ENCODE results near the gene RALA.
A peak's percentile ranks its signal among the peaks of the same experiment; 100 is the strongest.
"Not testable (repeated sequence)": the region's sequence is repeated elsewhere in the genome, so short reads cannot be mapped to it uniquely, and the experiment has no call there.

Gene RALA

DNA sequence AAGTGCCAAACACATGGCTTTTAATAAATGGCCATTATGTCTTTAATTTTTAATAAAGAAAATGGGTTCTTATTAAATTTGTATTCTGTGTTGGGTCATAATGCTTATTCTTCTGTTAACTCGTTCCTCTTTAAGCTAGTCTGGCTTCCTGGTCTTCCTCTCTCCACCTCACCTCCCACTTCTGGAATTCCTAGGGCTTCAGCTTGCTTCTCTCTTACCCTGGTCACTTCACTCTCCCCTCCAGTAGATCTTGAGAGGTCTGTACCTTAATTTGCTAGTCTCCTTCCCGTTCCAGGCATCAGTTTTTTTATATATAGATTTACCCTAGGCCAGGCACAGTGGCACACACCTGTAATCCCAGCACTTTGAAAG is 111.2 kb downstream of the RALA start:
- Mint-ChIP-seq H3K4me1 (ENCODE audit: low read depth) (peaks cover 51% of the 10 kb centered on the region), H3K27ac (peak overlapping the region; percentile 69), H3K27me3 (no peaks in the 10 kb centered on the region), H3K36me3 (ENCODE audit: low read depth) (peaks cover 5% of the 10 kb centered on the region), H3K9me3 (no peaks in the 10 kb centered on the region), H3K4me3 (peak overlapping the region; percentile 90)

DNA sequence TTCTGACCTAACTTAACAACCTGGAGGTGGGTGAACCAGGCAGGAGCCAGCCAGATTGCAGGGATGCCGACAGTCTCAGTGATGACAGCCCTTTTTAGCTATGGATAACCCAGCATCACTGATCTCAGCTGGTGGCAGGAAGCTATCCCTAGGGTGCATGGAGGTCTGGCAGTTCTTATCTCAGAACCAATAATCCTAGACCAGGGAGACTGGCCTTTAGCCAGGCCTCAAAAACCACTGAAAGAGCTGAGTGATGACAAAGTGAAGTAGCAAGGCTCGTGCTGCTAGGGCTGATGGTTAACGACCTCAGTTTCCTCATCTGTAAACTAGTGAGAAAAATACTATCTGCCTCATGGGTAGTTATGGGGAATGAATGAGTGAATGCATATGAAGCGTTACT is 112.5 kb downstream of the RALA start:
- Mint-ChIP-seq H3K27me3 (no peaks in the 10 kb centered on the region), H3K4me1 (ENCODE audit: low read depth) (peaks cover 55% of the 10 kb centered on the region), H3K4me3 (peak overlapping the region; percentile 90), H3K36me3 (ENCODE audit: low read depth) (peaks cover 5% of the 10 kb centered on the region), H3K27ac (peak overlapping the region; percentile 76), H3K9me3 (no peaks in the 10 kb centered on the region)

DNA sequence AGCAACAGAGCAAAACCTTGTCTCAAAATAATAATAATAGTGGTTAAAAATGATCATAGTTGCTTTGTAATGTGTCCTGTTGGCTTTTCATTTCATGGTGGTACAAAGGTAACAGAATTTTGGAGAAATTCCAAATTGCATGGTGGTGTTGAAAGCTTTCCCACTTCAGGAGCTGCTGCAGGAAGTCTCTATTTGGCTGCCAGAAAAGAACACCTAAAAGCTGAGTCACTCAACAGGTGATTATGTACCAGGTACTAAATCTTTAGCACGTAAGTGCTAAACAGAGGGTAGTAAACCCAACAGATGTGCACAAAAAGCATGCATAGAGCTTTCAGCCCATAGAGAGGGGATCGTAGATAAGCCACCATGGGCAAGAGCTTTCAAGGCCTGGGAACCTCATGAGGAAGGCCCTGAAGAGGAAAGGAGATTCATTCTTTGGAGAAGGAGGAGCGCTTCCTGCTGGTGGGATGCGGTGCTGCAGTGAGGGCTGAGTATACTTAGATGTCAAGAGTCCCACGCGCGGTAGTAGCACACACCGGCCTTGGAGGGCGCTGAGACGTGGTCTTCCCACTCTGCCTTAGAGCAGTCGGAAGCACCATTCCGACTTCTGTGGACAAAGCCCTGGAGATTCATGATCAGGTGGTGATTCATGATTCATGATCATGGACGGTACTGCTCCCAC is 118.7 kb downstream of the RALA start:
- Mint-ChIP-seq H3K4me1 (ENCODE audit: low read depth) (peaks cover 18% of the 10 kb centered on the region), H3K4me3 (no peak overlapping the region), H3K9me3 (no peaks in the 10 kb centered on the region), H3K36me3 (ENCODE audit: low read depth) (peaks cover 11% of the 10 kb centered on the region), H3K27ac (no peak overlapping the region), H3K27me3 (no peaks in the 10 kb centered on the region)

DNA sequence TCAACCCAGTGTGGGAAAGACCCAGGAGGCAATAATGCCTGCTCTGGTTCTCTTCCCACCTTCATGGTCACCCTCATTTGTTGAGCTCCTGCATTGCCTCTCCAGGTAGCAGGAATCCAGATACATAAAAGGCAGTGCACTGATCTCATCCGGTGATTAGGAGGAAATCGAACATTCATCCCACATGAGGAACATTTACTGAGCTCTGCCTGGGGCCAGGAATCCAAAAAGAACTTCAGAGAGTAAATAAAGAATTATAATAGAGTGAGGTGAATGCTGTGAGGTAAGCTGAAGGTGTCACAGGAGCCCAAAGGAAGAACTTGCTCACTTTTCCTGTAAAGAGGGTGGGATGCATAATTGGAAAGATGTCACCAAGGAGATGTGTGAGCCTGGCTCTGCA is 121.2 kb downstream of the RALA start:
- Mint-ChIP-seq H3K9me3 (no peaks in the 10 kb centered on the region), H3K27me3 (no peaks in the 10 kb centered on the region), H3K4me3 (no peak overlapping the region), H3K27ac (no peak overlapping the region), H3K36me3 (ENCODE audit: low read depth) (peaks cover 10% of the 10 kb centered on the region), H3K4me1 (ENCODE audit: low read depth) (peaks cover 17% of the 10 kb centered on the region)

DNA sequence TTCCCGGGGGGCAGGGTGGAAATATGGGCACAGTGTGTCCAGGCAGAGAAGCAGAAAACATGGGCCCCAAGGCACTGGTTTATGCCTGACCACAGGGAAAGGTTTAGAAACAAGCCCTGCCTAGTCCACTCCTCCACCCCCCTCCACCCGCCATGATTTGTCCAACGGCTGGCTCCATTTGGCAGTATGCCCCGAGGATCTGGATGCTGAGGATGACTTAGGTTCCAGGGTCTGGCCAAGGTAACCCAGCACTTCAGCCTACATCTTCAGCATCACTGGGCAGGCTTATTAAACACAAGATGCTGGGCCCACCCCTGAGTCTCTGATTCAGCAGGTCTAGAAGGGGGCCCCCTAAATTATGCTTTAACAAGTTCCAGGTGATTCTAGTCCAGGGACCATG is 121.9 kb downstream of the RALA start:
- peaks cover 10% of the 10 kb centered on the region for H3K36me3 Mint-ChIP-seq (ENCODE audit: low read depth)
- no peak overlapping the region for H3K4me3 Mint-ChIP-seq
- H3K27ac Mint-ChIP-seq = no peak overlapping the region
- H3K27me3 Mint-ChIP-seq = no peaks in the 10 kb centered on the region
- peaks cover 17% of the 10 kb centered on the region for H3K4me1 Mint-ChIP-seq (ENCODE audit: low read depth)
- no peaks in the 10 kb centered on the region for H3K9me3 Mint-ChIP-seq

DNA sequence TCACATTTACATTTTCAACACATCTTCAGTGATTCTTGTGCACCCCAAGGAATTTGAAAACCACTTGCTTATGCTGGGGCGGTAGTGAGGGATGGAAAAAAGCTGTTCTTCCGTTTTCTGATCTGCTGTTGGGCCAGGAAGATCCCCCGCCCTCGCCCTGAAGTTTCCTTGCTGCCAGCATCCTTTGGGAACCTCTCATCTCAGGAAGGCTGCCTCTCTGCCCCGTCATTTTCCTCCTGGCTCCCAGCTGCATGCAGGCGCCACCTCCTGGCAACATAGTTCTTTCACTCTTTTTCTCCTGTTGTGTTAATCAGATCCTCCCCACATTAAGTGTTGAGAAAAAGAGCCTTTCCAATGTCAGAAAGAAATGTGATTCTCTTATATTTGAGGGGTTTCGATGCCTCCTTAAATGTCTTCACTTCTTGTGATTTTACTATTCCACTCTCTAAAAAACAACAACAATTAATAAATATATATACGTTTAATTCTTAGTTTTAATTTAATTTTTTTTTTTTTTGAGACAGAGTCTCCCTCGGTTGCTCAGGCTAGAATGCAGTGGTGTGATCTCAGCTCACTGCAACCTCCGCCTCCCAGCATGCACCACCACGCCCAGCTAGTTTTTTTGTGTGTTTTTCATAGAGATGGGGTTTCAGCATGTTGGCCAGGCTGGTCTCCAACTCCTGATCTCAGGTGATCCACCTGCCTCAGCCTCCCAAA is 122.9 kb downstream of the RALA start:
- H3K27me3 Mint-ChIP-seq = no peaks in the 10 kb centered on the region
- no peak overlapping the region for H3K27ac Mint-ChIP-seq
- H3K4me3 Mint-ChIP-seq = no peak overlapping the region
- H3K9me3 Mint-ChIP-seq = no peaks in the 10 kb centered on the region
- peaks cover 14% of the 10 kb centered on the region for H3K36me3 Mint-ChIP-seq (ENCODE audit: low read depth)
- H3K4me1 Mint-ChIP-seq (ENCODE audit: low read depth) = peaks cover 13% of the 10 kb centered on the region

DNA sequence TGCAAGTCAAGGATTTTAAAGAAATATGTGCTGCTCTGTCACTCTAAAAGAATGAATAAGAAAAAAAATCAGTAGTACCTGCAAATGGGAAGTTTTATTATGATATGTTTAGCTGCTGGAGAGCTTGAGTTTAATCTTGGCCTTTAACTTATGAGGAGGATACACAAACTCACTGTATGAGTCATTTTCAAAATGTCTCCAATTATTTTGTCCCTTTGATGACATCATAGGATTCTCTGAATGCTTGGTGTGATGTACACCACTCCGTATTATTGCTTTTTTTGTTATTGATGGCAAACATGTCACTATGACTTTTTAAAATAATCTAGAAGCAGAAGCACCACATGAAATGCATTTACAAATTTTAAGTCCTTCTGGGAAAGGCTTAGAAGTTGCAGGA is 125.8 kb downstream of the RALA start:
- Mint-ChIP-seq H3K4me3 (no peak overlapping the region), H3K4me1 (ENCODE audit: low read depth) (peaks cover 19% of the 10 kb centered on the region), H3K27me3 (no peaks in the 10 kb centered on the region), H3K36me3 (ENCODE audit: low read depth) (peaks cover 18% of the 10 kb centered on the region), H3K27ac (no peak overlapping the region), H3K9me3 (no peaks in the 10 kb centered on the region)

DNA sequence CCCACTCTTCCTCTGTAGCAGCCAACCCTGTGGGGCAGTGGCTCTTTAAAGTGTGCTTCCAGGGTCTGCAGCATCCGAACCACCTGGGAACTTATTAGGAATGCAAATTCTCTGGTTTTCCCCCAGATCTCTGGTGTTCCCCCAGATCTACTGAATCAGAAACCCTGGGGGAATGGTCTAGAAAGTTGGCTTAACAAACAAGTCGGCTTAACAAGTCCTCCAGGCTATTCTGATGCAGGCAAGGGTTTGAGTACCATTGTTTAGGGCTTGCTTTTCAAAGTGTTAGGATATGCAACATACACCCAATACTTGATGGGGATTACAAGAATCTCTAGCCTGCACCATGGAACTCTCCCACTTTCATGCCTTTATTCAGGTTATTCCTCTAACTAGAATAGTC is 126.3 kb downstream of the RALA start:
- no peak overlapping the region for H3K27ac Mint-ChIP-seq
- no peaks in the 10 kb centered on the region for H3K27me3 Mint-ChIP-seq
- H3K36me3 Mint-ChIP-seq (ENCODE audit: low read depth) = peaks cover 18% of the 10 kb centered on the region
- no peak overlapping the region for H3K4me3 Mint-ChIP-seq
- no peaks in the 10 kb centered on the region for H3K9me3 Mint-ChIP-seq
- peaks cover 24% of the 10 kb centered on the region for H3K4me1 Mint-ChIP-seq (ENCODE audit: low read depth)

DNA sequence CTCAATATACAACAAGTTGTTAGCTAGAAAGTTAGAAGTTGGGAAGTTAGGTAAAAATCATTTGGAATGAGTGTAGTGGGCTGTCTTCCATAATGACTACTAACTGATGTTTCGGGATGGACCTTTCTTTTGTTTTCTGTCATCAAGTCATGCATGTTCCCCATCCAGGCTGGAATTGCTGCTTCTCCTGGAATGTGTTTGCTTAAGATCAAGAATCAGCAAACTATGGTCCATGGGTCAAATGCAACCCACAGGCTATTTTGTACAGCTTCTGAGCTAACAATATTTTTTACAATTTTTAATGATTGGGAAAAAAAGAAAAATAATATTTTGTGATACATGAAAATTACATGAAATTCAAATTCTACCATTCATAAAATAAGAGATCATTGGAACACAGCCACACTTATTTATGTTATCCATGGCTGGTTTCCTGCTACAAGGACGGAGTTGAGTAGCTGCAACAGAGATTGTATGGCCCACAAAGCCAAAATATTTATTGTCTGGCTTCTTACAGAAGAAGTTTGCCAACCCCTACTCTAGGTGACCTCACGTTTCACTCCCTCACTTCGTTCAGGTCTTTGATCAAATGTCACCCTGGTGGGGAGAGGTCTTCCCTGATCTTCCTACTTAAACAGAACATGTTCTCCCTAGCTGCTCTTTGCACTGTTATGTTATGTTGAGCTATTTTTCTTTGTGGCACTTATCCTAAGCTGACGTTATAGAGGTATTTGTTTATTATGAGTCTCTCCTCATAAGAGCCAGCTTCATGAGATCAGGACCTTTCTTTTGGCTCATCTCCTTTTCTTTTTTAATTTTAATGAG is 127.1 kb downstream of the RALA start:
- Mint-ChIP-seq H3K4me1 (ENCODE audit: low read depth) (peaks cover 31% of the 10 kb centered on the region), H3K27ac (no peak overlapping the region), H3K27me3 (no peaks in the 10 kb centered on the region), H3K4me3 (no peak overlapping the region), H3K36me3 (ENCODE audit: low read depth) (peaks cover 18% of the 10 kb centered on the region), H3K9me3 (no peaks in the 10 kb centered on the region)

DNA sequence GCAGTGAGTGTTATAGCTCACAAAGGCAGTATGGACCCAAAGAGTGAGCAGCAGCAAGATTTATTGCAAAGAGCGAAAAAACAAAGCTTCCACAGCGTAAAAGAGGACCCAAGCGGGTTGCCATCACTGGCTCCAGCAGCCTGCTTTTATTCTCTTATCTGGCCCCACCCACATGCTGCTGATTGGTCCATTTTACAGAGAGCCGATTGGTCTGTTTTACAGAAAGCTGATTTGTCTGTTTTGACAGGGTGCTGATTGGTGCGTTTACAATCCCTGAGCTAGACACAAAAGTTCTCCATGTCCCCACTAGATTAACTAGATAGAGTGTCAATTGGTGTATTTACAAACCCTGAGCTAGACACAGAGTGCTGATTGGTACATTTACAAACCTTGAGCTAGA is 129.9 kb downstream of the RALA start:
- not testable (repeated sequence) for H3K27me3 Mint-ChIP-seq, H3K27ac Mint-ChIP-seq
- H3K36me3 Mint-ChIP-seq (ENCODE audit: low read depth) = peaks cover 23% of the 10 kb centered on the region

DNA sequence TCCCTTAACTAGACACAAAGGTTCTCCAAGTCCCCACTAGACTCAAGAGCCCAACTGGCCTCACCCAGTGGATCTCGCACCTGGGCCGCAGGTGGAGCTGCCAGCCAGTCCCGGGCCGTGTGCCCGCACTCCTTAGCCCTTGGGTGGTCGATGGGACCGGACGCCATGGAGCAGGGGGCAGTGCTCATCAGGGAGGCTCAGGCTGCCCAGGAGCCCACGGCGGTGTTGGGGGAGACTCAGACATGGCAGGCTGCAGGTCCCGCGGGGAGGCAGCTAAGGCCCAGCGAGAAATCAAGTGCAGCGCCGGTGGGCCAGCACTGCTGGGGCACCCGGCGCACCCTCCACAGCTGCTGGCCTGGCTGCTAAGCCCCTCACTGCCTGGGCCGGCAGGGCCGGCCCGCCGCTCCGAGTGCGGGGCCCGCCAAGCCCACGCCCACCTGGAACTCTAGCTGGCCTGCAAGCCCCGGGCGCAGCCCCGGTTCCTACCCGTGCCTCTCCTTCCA is 130.5 kb downstream of the RALA start:
- H3K27me3 Mint-ChIP-seq = no peaks in the 10 kb centered on the region
- no peak overlapping the region for H3K27ac Mint-ChIP-seq
- peaks cover 23% of the 10 kb centered on the region for H3K4me1 Mint-ChIP-seq (ENCODE audit: low read depth)
- no peaks in the 10 kb centered on the region for H3K9me3 Mint-ChIP-seq
- H3K4me3 Mint-ChIP-seq = no peak overlapping the region
- H3K36me3 Mint-ChIP-seq (ENCODE audit: low read depth) = peaks cover 23% of the 10 kb centered on the region

More for the DNA sequence above, 129.9 kb downstream of the RALA start:
- not testable (repeated sequence) for H3K4me3 Mint-ChIP-seq, H3K9me3 Mint-ChIP-seq
- H3K4me1 Mint-ChIP-seq (ENCODE audit: low read depth) = peaks cover 25% of the 10 kb centered on the region

DNA sequence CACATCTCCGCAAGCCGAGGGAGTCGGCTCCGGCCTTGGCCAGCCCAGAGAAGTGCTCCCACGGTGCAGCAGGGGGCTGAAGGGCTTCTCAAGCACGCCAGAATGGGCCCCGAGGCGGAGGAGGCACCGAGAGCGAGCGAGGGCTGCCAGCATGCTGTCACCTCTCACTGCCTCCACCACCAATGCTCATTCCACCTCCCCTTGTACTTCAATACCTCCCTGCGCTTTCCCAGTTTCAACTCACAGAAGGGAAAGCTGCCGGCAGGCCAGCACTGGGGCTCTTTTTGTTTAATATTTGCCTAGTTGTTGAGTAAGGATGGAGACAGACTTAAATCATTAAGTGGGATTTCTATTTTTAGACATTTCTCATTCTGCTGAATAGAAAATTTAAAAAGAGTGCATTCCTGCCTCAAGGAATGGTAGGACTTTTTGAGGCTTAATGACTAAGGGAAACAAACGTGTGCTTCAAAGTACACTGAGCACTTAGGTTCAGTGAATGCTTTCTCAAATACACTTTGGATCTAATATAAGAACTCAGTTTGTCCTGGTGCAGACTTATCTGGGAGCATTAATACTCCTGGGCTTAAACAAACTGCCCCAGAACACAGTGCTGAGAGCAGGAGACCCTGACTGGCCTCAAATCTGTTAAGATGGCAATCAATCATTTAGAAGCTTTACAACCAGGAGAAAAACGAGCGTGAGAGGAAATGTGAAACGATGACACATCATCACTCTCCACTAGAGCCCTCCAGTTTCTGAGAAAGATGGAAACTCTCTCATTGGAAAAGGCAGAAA is 131.2 kb downstream of the RALA start:
- Mint-ChIP-seq H3K9me3 (no peaks in the 10 kb centered on the region), H3K27me3 (no peaks in the 10 kb centered on the region), H3K27ac (peak overlapping the region; percentile 58), H3K36me3 (ENCODE audit: low read depth) (peaks cover 18% of the 10 kb centered on the region), H3K4me1 (ENCODE audit: low read depth) (peaks cover 18% of the 10 kb centered on the region), H3K4me3 (no peak overlapping the region)

DNA sequence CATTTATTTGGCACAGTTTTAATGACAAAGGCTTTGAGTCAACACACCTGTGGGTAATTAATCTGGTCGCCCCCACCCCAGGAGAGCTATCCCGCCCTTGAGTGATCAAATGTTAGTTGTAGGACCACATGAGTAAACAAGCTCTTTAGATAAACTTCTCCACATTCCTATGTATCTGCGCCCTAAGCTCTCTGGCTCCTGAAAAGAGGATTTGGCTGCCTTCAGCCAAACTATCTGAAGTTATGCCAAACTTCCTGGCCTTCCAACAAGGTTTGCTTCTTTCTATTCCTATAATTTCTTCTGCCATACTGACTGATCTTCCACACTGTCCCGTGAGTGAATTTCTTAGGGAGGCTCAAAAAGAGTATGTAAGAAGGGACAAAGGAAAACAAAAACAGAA is 134.2 kb downstream of the RALA start:
- Mint-ChIP-seq H3K36me3 (ENCODE audit: low read depth) (peaks cover 18% of the 10 kb centered on the region), H3K27me3 (no peaks in the 10 kb centered on the region), H3K9me3 (no peaks in the 10 kb centered on the region), H3K4me3 (no peak overlapping the region), H3K27ac (no peak overlapping the region), H3K4me1 (ENCODE audit: low read depth) (peaks cover 18% of the 10 kb centered on the region)
